Panc1 (cell line): Measurements from ENCODE around the gene PRSS16. TPM values are rescaled to one million over a fixed set of nuclear protein-coding genes. Genes with fewer than 3 reads are reported as not detected.

Experiments used
- ATAC-seq: fragments of 200-7000 bp; cut with Tn5 transposase; 2 replicates; pipeline ENCODE4 v1.9.1; 2020; ENCODE audit warnings: mild to moderate bottlenecking, moderate library complexity
- Bru-seq: library from RNA; stranded (reverse); fragments of 400-500 nt; gene quantifications from one replicate; lab custom pipeline; 2021; lab: Mats Ljungman, UMichigan
- BruChase-seq, 2 experiments: library from RNA; stranded (reverse); fragments of 400-500 nt; gene quantifications; one replicate each; lab custom pipeline; 2021; lab: Mats Ljungman, UMichigan
- BruUV-seq: library from RNA; stranded (reverse); fragments of 400-500 nt; replicated peaks from 2 replicates; lab custom pipeline; 2021; lab: Mats Ljungman, UMichigan
- CTCF ChIA-PET: fragments of 300-600 bp; sonication (Branson Sonifier 250); formaldehyde crosslinking; loops from one replicate; lab custom pipeline; 2022; ENCODE audit warnings: antibody characterized with exemption; lab: Charles Lee
- POLR2A ChIA-PET: fragments of 300-600 bp; sonication (Branson Sonifier 250); formaldehyde crosslinking; loops from one replicate; lab custom pipeline; 2022; ENCODE audit warnings: antibody characterized with exemption; lab: Charles Lee
- DNase-seq: peaks from one replicate; pipeline ENCODE4 v3.0.0-alpha.2; 2010; ENCODE audit warnings: low read depth, low spot score
- H3K27ac ChIP-seq: 2 replicates; pipeline ENCODE4 v1.5.1; 2011; ENCODE audit warnings: mild to moderate bottlenecking, low read length, inconsistent platforms
- H3K27me3 ChIP-seq: fragments of 200-500 bp; sonication (Bioruptor generic); 2 replicates; pipeline ENCODE4 v1.6.0; 2014; ENCODE audit warnings: low read length, inconsistent platforms; ENCODE audit not compliant: control insufficient read depth, insufficient read depth
- H3K36me3 ChIP-seq: fragments of 200-500 bp; sonication (Bioruptor generic); 2 replicates; pipeline ENCODE4 v1.5.1; 2014; ENCODE audit warnings: inconsistent platforms, mild to moderate bottlenecking, low read length, moderate library complexity; ENCODE audit not compliant: control insufficient read depth, insufficient read depth
- H3K4me1 ChIP-seq: 2 replicates; pipeline ENCODE4 v1.5.1; 2011; ENCODE audit warnings: inconsistent platforms, mild to moderate bottlenecking, low read length, moderate library complexity; ENCODE audit not compliant: control insufficient read depth, insufficient read depth
- H3K4me3 ChIP-seq, 2 experiments: 2 replicates each; pipeline ENCODE4 v1.5.1; 2011 to 2012; ENCODE audit warnings: low read depth in 2 of 2, low read length in 2 of 2, mild to moderate bottlenecking in 2 of 2, inconsistent platforms in 1 of 2, moderate library complexity in 1 of 2
- H3K9me3 ChIP-seq: fragments of 200-500 bp; sonication (Bioruptor generic); 2 replicates; pipeline ENCODE4 v1.5.1; 2014; ENCODE audit warnings: low read depth, mild to moderate bottlenecking, inconsistent platforms, low read length, moderate library complexity; ENCODE audit not compliant: control insufficient read depth, insufficient read depth
- CTCF ChIP-seq: fragments of 450-650 bp; IDR thresholded peaks from 2 replicates; pipeline ENCODE4 v1.5.1; 2017; ENCODE audit warnings: mild to moderate bottlenecking
- POLR2AphosphoS5 ChIP-seq: IDR thresholded peaks from 2 replicates; pipeline ENCODE4 v1.6.1; 2012; ENCODE audit warnings: mild to moderate bottlenecking, low read depth, low read length, moderate library complexity
- REST ChIP-seq, 2 experiments: IDR thresholded peaks; 2 replicates each; pipeline ENCODE4 v1.6.1; 2011 to 2012; ENCODE audit warnings: low read depth in 2 of 2, control low read depth in 1 of 2, low read length in 1 of 2, mild to moderate bottlenecking in 1 of 2, moderate library complexity in 1 of 2; ENCODE audit not compliant: insufficient read depth in 1 of 2
- SIN3A ChIP-seq: IDR thresholded peaks from 2 replicates; pipeline ENCODE4 v1.6.1; 2012; ENCODE audit warnings: low read depth, mild to moderate bottlenecking, low read length, moderate library complexity, borderline replicate concordance; ENCODE audit not compliant: insufficient read depth
- TCF7L2 ChIP-seq: IDR thresholded peaks from 2 replicates; pipeline ENCODE4 v1.6.1; 2011; ENCODE audit warnings: mild to moderate bottlenecking, low read depth, low read length, inconsistent platforms
- in situ Hi-C: cut with HindIII; loops from 2 replicates; pipeline ENCODE4 v1.10.0; 2016; ENCODE audit warnings: low sequenced_read_pairs, low pct_unique_long_range_greater_than_20kb
- intact Hi-C: fragments of 100-400 bp; cut with micrococcal nuclease; formaldehyde crosslinking; loops from one replicate; pipeline ENCODE4 v1.10.0; 2022; ENCODE audit not compliant: unreplicated experiment
- long read RNA-seq: library from polyadenylated mRNA; unstranded; transcript quantifications from one replicate; pipeline ENCODE4 v2.0.0, GENCODE V29; 2021; ENCODE audit not compliant: unreplicated experiment
- polyA plus RNA-seq: library from polyadenylated mRNA; unstranded; fragments of >200 nt; gene quantifications from one replicate; pipeline ENCODE4 v1.2.1, GENCODE V29; 2012; ENCODE audit warnings: missing spikeins; ENCODE audit not compliant: insufficient read length
- total RNA-seq: library from RNA; stranded (reverse); gene quantifications from one replicate; pipeline ENCODE4 v1.2.1, GENCODE V29; 2021; ENCODE audit not compliant: unreplicated experiment

PRSS16 gene
- 4.7 TPM for total RNA-seq
- polyA plus RNA-seq, result 4.7 TPM
- Bru-seq, nascent RNA, result percentile 30 among the genes with signal in this experiment
- BruChase-seq, experiment 1, labeled RNA remaining after a 2-hour chase, result percentile 45 among the genes with signal in this experiment
- BruChase-seq, experiment 2, labeled RNA remaining after a 6-hour chase, result percentile 51 among the genes with signal in this experiment
- long read RNA-seq, partial matches to known transcripts, result 1 of 1 reads
- long read RNA-seq, other reads (novel, unspliced or antisense), result 0 of 1 reads

- Histone ChIP-seq H3K36me3 (no peaks in the 10 kb centered on the region), H3K27me3 (peaks cover 13% of the 10 kb centered on the region), H3K9me3 (no peaks in the 10 kb centered on the region), H3K27ac (no peak within 1 kb of the TSS), H3K4me3 (no peak within 1 kb of the TSS), H3K4me1 (no peaks in the 10 kb centered on the region; the same call in 1 of the 2 replicates)
- BruUV-seq, result no TSS peak
- ChIA-PET CTCF (no interaction called here), POLR2A (interaction anchor here (0.6 kb wide), 1 partner anchor 14 kb away, joined by 9 read pairs; no protein-coding TSS in a partner anchor)
- DNase-seq (no peak), ATAC-seq (no peak)
- intact Hi-C loops (no loop called here), in situ Hi-C loops (no loop called here)
- TF ChIP-seq SIN3A, result no peak
Observed at GRCh38 chr6:27247133-27247836, at the start of gene PRSS16. PRSS16 (plus strand) TSS chr6:27247701; CDS start chr6:27247738, 37 bp downstream.

GRCh38 chr6:27205375-27206278, 41.9 kb upstream of the PRSS16 start:
- Histone ChIP-seq H3K4me1 (peaks cover 3% of the 10 kb centered on the region; the same call in 1 of the 2 replicates), H3K9me3 (no peaks in the 10 kb centered on the region), H3K27ac (peak overlapping the region; percentile 26; the same call in 1 of the 2 replicates), H3K36me3 (no peaks in the 10 kb centered on the region), H3K4me3 (peak overlapping the region; percentile 33 to 52), H3K27me3 (no peaks in the 10 kb centered on the region)
- no TSS peak for BruUV-seq
- intact Hi-C loops (no loop called here), in situ Hi-C loops (no loop called here)
- TF ChIP-seq CTCF, result no peak
- no peak for TF ChIP-seq SIN3A
- no peak for TF ChIP-seq POLR2AphosphoS5
- TF ChIP-seq TCF7L2, result no peak
- no peak for TF ChIP-seq REST (IDR thresholded peaks at IDR 0.05; ENCODE audit: insufficient read depth in 1 of 2, low read depth in 2 of 2, low read length in 1 of 2)
- CTCF ChIA-PET, result no interaction called here
- peak; percentile 62 for ATAC-seq
- no peak for DNase-seq
- POLR2A ChIA-PET, result interaction anchor here (0.6 kb wide), 1 partner anchor 412 kb away, joined by 5 read pairs; no protein-coding TSS in a partner anchor
